GM19043 (cell line): ENCODE data around the gene SOHLH2.

Source experiments
- ATAC-seq: cut with Tn5 transposase; IDR thresholded peaks from one replicate; pipeline ENCODE4 v1.9.1; 2021; ENCODE audit warnings: low read depth; ENCODE audit not compliant: unreplicated experiment

SOHLH2 gene

GRCh38 chr13:36133950-36134626, 80.3 kb downstream of the SOHLH2 start:
- no peak for ATAC-seq

GRCh38 chr13:36132376-36132775, 82.0 kb downstream of the SOHLH2 start:
- ATAC-seq, result no peak

GRCh38 chr13:36131931-36132297, 82.4 kb downstream of the SOHLH2 start:
- ATAC-seq, result no peak

DNA sequence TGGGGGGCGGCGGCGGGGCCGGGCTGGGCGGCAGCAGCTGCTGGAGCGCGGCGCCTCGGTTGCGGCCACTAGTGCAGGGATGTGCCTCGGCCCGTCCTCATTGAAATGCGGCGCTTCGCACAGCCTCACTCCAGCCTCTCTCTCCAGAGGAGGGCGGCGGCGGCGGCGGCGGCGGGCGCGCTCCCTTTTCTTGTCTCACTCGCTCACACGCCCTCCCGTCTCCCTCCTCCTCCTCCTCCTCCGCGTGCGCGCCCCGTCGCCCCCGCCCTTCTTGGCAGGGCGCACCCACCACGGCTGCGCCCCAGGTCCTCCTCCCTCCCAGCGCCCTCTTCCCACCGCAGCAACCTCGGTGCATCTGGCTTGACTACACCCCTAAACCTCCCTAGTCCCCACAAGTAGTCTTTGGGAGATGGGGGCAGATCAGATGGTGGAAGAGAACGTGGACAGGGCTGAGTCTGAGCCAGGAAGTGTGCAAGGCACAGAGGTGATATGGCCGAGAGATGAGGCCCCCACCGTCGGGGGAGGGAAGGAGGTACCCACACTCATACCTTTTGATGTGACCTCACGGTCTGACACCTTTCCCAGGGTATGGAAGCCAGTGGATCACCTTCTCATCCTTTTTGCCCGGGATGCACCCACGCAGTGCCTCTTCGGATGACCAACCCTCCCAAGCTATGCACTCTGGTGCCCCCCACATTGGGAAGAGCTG, 83.0 kb downstream of the SOHLH2 start, which contains the start of gene DCLK1:
Gene DCLK1 (minus strand): TSS at position 161 of the 709 bp plus-strand sequence.
- ATAC-seq, result no peak

GRCh38 chr13:36130552-36131221, 83.7 kb downstream of the SOHLH2 start:
- no peak for ATAC-seq

- no peak for ATAC-seq
Observed at GRCh38 chr13:36130193-36130551, 84.2 kb downstream of the SOHLH2 start.

GRCh38 chr13:36129539-36129938, 84.8 kb downstream of the SOHLH2 start:
- no peak for ATAC-seq

DNA sequence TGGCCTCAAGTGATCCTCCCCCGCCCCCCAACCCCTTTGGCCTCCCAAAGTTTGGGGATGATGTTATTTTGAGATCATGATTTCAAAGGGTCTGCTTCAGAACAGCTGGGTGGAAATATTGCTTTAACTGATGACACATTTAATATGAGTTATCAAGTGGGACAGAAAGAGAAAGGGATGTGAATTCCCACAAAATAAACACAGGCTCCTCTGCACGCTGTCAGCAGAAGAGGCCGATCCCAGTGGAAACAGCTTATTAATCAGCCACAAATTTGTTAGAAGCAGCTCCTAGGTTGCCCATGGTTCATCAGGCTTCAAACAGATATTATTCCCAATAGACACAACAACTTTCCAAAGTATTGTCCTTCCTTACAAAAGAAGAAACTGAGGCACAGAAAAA, 87.9 kb downstream of the SOHLH2 start:
- ATAC-seq, result no peak

DNA sequence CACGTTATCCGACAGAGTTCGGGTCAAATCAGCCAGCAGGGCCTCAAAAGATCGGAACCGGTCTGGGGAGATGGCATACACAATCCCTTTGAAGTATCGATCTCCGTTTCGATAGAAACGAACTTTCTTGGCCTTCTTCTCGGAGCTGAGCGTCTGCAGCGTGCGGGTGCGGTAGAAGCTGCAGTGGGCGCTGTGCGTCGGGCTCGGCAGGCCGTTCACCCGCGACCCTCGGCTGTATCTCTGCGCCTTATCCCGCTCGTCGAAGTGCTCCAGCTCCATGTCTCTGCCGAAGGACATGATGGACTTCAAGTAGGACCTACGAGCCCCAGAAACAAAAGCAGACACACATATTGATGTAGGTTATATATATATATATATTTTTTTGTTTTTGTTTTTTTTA, 88.5 kb downstream of the SOHLH2 start:
- ATAC-seq, result no peak

GRCh38 chr13:36124236-36124822, 90.0 kb downstream of the SOHLH2 start:
- ATAC-seq, result no peak
